Mesendoderm (in vitro differentiated cells): Measurements from ENCODE around the gene ATG14.

ENCODE experiments used
- DNase-seq: peaks from one replicate; pipeline ENCODE4 v3.0.0; 2013
- H2AK5ac ChIP-seq: 2 replicates; pipeline ENCODE4 v1.6.1; 2013; ENCODE audit warnings: low read length, inconsistent platforms
- H2BK120ac ChIP-seq: 2 replicates; pipeline ENCODE4 v1.6.1; 2013; ENCODE audit warnings: low read depth, mild to moderate bottlenecking, low read length, moderate library complexity, mixed read lengths
- H2BK15ac ChIP-seq: replicated peaks from 2 replicates; pipeline ENCODE4 v1.6.1; 2013; ENCODE audit warnings: low read depth, mild to moderate bottlenecking, moderate library complexity
- H2BK5ac ChIP-seq: 2 replicates; pipeline ENCODE4 v1.6.1; 2013; ENCODE audit warnings: low read length, inconsistent platforms
- H3K18ac ChIP-seq: 2 replicates; pipeline ENCODE4 v1.6.1; 2013; ENCODE audit warnings: mild to moderate bottlenecking, low read length, mixed read lengths
- H3K23ac ChIP-seq: one replicate; pipeline ENCODE4 v1.6.1; 2013; ENCODE audit warnings: low read length
- H3K27ac ChIP-seq: 2 replicates; pipeline ENCODE4 v1.5.1; 2013; ENCODE audit warnings: low read depth, mild to moderate bottlenecking, inconsistent platforms, low read length, moderate library complexity
- H3K27me3 ChIP-seq: 2 replicates; pipeline ENCODE4 v1.6.1; 2013; ENCODE audit warnings: low read length, control low read depth, mild to moderate bottlenecking, inconsistent platforms; ENCODE audit not compliant: insufficient read depth, poor library complexity
- H3K36me3 ChIP-seq: 2 replicates; pipeline ENCODE4 v1.6.1; 2013; ENCODE audit warnings: low read length, inconsistent platforms; ENCODE audit not compliant: control insufficient read depth, insufficient read depth
- H3K4ac ChIP-seq: one replicate; pipeline ENCODE4 v1.6.1; 2013; ENCODE audit warnings: low read depth, mild to moderate bottlenecking, low read length, moderate library complexity
- H3K4me1 ChIP-seq: 2 replicates; pipeline ENCODE4 v1.6.1; 2013; ENCODE audit warnings: low read depth, low read length, inconsistent platforms; ENCODE audit not compliant: control insufficient read depth
- H3K4me2 ChIP-seq: 2 replicates; pipeline ENCODE4 v1.6.1; 2013; ENCODE audit warnings: low read length
- H3K4me3 ChIP-seq: 2 replicates; pipeline ENCODE4 v1.5.1; 2013; ENCODE audit warnings: mild to moderate bottlenecking, low read length
- H3K56ac ChIP-seq: one replicate; pipeline ENCODE4 v1.6.1; 2013; ENCODE audit warnings: low read length
- H3K79me1 ChIP-seq: 2 replicates; pipeline ENCODE4 v1.6.1; 2013; ENCODE audit warnings: low read length, inconsistent platforms
- H3K79me2 ChIP-seq: 2 replicates; pipeline ENCODE4 v1.6.1; 2013; ENCODE audit warnings: mild to moderate bottlenecking, low read length; ENCODE audit not compliant: control insufficient read depth, insufficient read depth
- H3K9ac ChIP-seq: 2 replicates; pipeline ENCODE4 v1.6.1; 2013; ENCODE audit warnings: low read length, inconsistent platforms
- H4K5ac ChIP-seq: one replicate; pipeline ENCODE4 v1.6.1; 2013; ENCODE audit warnings: low read length
- H4K8ac ChIP-seq: one replicate; pipeline ENCODE4 v1.6.1; 2013; ENCODE audit warnings: low read depth, mild to moderate bottlenecking, control low read depth, low read length, moderate library complexity
- WGBS: extraction: QIAGEN DNeasy Blood & Tissue Kit; methylation state at CpG from one replicate; pipeline ENCODE4 v1.1.7; 2013; ENCODE audit warnings: low lambda C conversion rate, missing lambda C conversion rate; ENCODE audit not compliant: insufficient coverage; ENCODE audit errors: extremely low coverage; 5-methylcytosine and 5-hydroxymethylcytosine counted together

ATG14 gene

DNA sequence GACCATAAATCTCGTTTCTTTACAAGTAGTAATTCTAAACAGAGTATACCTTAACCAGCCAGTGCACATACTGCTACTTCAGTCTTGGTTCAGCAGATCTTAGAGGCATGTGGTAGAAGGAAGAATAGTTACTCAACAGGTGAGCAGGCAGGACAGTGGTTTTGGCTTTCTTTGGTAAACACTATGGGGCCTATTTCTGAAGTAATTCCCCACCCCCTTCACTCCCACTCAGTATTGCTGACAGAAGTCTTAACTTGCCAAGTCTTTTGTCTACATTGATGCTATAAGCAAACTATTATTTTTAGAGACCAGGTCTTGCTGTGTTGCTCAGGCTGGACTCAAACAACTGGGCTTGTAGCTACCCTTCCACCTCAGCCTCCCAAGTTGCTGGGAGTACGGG is 71.9 kb downstream of the ATG14 start:
- Histone ChIP-seq H3K56ac (no peak overlapping the region), H3K27me3 (no peaks in the 10 kb centered on the region), H3K79me1 (peaks cover 12% of the 10 kb centered on the region), H3K4me3 (no peak overlapping the region), H3K23ac (no peak overlapping the region), H3K79me2 (peaks cover 7% of the 10 kb centered on the region), H3K27ac (no peak overlapping the region), H2AK5ac (no peak overlapping the region), H4K8ac (no peak overlapping the region), H3K18ac (no peak overlapping the region), H2BK15ac (no peak overlapping the region), H2BK5ac (no peak overlapping the region), H3K9ac (no peak overlapping the region), H2BK120ac (no peak overlapping the region), H3K4me2 (no peak overlapping the region), H4K5ac (no peak overlapping the region), H3K4me1 (no peaks in the 10 kb centered on the region), H3K36me3 (no peaks in the 10 kb centered on the region), H3K4ac (no peak overlapping the region)
- no peak for DNase-seq
- no CpG with 5 or more reads among the region's 2 CpGs for WGBS

DNA sequence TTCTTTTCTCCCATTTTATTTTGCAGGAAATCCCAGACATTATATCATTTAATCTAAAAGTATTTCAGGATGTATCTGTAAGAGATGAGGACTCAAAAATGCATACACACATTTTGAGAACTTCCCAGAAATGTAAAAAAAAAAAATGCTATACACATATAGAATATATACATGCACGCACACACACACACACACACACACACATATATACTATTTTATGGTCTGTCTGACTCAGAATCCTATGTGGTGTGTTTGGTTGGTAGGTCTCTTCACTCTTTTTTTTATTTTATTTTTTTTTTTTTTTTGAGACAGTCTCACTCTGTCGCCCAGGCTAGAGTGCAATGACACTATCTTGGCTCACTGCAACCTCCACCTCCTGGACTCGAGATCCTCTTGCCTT is 74.9 kb downstream of the ATG14 start:
- Histone ChIP-seq H3K27ac (no peak overlapping the region), H3K4me1 (peaks cover 4% of the 10 kb centered on the region), H4K8ac (no peak overlapping the region), H2BK5ac (no peak overlapping the region), H2BK15ac (no peak overlapping the region), H3K79me2 (peaks cover 20% of the 10 kb centered on the region), H3K4me3 (no peak overlapping the region), H3K27me3 (no peaks in the 10 kb centered on the region), H3K4me2 (no peak overlapping the region), H3K56ac (no peak overlapping the region), H3K23ac (no peak overlapping the region), H4K5ac (no peak overlapping the region), H3K18ac (no peak overlapping the region), H3K9ac (no peak overlapping the region), H2BK120ac (no peak overlapping the region), H2AK5ac (no peak overlapping the region), H3K4ac (no peak overlapping the region), H3K36me3 (no peaks in the 10 kb centered on the region), H3K79me1 (peaks cover 21% of the 10 kb centered on the region)
- no peak for DNase-seq
- WGBS, result no CpG with 5 or more reads among the region's 3 CpGs

GRCh38 chr14:55336162-55336561 is 75.5 kb downstream of the ATG14 start:
- Histone ChIP-seq H4K8ac (no peak overlapping the region), H2AK5ac (no peak overlapping the region), H4K5ac (no peak overlapping the region), H3K79me2 (peaks cover 20% of the 10 kb centered on the region), H3K4me1 (peaks cover 4% of the 10 kb centered on the region), H3K4me2 (no peak overlapping the region), H3K27me3 (no peaks in the 10 kb centered on the region), H2BK120ac (no peak overlapping the region), H3K79me1 (peaks cover 20% of the 10 kb centered on the region), H3K27ac (no peak overlapping the region), H3K36me3 (no peaks in the 10 kb centered on the region), H2BK15ac (no peak overlapping the region), H2BK5ac (no peak overlapping the region), H3K18ac (no peak overlapping the region), H3K4me3 (no peak overlapping the region), H3K23ac (no peak overlapping the region), H3K4ac (no peak overlapping the region), H3K9ac (no peak overlapping the region), H3K56ac (no peak overlapping the region)
- no CpG with 5 or more reads among the region's 2 CpGs for WGBS
- no peak for DNase-seq

DNA sequence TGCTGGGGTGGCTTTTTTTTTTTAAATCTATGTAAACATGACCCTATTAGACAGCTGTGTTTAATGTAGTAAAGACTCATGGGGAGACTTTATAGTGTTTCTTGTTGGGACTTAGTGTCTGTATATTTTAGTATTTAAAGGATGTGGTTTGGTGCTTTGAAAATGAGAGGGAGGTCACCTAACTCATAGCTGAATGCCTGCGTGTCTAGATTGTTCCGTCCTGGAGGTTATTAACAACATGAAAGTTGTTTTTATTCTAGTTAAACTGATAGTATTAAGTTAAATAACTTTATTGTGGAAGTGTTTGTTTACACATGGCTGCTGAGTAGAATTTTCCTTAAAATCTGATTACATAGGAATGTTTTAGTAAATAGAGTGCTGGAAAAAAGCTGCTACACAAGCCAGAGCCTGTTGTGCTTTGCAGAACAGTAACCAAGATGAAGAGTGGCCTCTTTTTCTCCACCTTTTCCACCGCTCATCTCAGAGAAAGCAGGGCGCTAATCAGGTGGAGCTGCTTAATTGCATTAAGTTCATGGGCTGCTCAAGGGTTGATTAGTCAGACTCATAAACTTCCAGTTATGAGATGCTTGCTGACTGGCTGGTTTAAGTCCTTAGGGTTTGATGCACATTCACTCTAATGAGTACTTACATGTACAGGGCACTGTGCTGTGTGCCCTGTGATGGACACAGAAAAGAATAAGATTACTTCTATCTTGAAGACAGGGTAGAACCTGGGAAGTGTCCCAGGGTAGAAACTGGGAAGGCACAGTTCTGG is 77.7 kb downstream of the ATG14 start:
- Histone ChIP-seq H4K8ac (no peak overlapping the region), H3K36me3 (no peaks in the 10 kb centered on the region), H4K5ac (no peak overlapping the region), H3K56ac (no peak overlapping the region), H3K27me3 (no peaks in the 10 kb centered on the region), H2AK5ac (no peak overlapping the region), H3K79me1 (peaks cover 15% of the 10 kb centered on the region), H3K18ac (no peak overlapping the region), H2BK15ac (no peak overlapping the region), H3K9ac (no peak overlapping the region), H2BK5ac (no peak overlapping the region), H3K4me1 (peaks cover 4% of the 10 kb centered on the region), H3K4me3 (no peak overlapping the region), H3K23ac (no peak overlapping the region), H3K4ac (no peak overlapping the region), H3K79me2 (peaks cover 16% of the 10 kb centered on the region), H3K27ac (no peak overlapping the region), H3K4me2 (no peak overlapping the region), H2BK120ac (no peak overlapping the region)
- DNase-seq, result peak; percentile 33
- no CpG with 5 or more reads among the region's 4 CpGs for WGBS

GRCh38 chr14:55332654-55333570 is 78.7 kb downstream of the ATG14 start:
- no peak for DNase-seq
- Histone ChIP-seq H3K79me1 (peaks cover 21% of the 10 kb centered on the region), H2BK120ac (no peak overlapping the region), H4K5ac (no peak overlapping the region), H3K36me3 (no peaks in the 10 kb centered on the region), H2BK15ac (no peak overlapping the region), H4K8ac (no peak overlapping the region), H3K18ac (no peak overlapping the region), H3K4ac (no peak overlapping the region), H2BK5ac (no peak overlapping the region), H3K27ac (no peak overlapping the region), H2AK5ac (no peak overlapping the region), H3K79me2 (peaks cover 16% of the 10 kb centered on the region), H3K23ac (no peak overlapping the region), H3K27me3 (no peaks in the 10 kb centered on the region), H3K4me1 (peaks cover 4% of the 10 kb centered on the region), H3K4me3 (no peak overlapping the region), H3K56ac (no peak overlapping the region), H3K4me2 (no peak overlapping the region), H3K9ac (no peak overlapping the region)
- WGBS, result no CpG with 5 or more reads among the region's 7 CpGs
